Measurements from ENCODE around the gene GALNT15. TPM values are rescaled to one million over a fixed set of nuclear protein-coding genes. Genes with fewer than 3 reads are reported as not detected.

Gene GALNT15
- total RNA-seq, 4 donors from 2014 or later = 728 to 954 (median 831) TPM

DNA sequence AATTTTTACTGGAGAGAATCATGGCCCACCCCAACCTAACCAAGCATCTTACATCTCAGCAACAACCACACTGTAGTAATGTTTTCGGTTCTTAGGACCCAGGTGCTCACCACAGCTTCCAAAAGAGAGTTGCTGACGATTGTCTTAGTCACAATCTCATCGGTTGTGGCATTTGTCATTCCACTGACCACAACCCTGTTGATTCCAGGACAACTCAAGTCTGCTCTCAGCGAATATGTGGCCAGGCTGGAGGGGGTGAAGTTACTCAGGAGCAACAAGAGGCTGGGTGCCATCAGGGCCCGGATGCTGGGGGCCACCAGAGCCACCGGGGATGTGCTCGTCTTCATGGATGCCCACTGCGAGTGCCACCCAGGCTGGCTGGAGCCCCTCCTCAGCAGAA lies 25.9 kb downstream of the GALNT15 start:
- TF ChIP-seq, protein P1, sequence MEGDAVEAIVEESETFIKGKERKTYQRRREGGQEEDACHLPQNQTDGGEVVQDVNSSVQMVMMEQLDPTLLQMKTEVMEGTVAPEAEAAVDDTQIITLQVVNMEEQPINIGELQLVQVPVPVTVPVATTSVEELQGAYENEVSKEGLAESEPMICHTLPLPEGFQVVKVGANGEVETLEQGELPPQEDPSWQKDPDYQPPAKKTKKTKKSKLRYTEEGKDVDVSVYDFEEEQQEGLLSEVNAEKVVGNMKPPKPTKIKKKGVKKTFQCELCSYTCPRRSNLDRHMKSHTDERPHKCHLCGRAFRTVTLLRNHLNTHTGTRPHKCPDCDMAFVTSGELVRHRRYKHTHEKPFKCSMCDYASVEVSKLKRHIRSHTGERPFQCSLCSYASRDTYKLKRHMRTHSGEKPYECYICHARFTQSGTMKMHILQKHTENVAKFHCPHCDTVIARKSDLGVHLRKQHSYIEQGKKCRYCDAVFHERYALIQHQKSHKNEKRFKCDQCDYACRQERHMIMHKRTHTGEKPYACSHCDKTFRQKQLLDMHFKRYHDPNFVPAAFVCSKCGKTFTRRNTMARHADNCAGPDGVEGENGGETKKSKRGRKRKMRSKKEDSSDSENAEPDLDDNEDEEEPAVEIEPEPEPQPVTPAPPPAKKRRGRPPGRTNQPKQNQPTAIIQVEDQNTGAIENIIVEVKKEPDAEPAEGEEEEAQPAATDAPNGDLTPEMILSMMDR (IDR thresholded peaks at IDR 0.05; ENCODE audit: low read depth) = no peak

GRCh38 chr3:16203031-16203430 lies 28.6 kb downstream of the GALNT15 start:
- TF ChIP-seq, protein P1 (IDR thresholded peaks at IDR 0.05; ENCODE audit: low read depth) = no peak

DNA sequence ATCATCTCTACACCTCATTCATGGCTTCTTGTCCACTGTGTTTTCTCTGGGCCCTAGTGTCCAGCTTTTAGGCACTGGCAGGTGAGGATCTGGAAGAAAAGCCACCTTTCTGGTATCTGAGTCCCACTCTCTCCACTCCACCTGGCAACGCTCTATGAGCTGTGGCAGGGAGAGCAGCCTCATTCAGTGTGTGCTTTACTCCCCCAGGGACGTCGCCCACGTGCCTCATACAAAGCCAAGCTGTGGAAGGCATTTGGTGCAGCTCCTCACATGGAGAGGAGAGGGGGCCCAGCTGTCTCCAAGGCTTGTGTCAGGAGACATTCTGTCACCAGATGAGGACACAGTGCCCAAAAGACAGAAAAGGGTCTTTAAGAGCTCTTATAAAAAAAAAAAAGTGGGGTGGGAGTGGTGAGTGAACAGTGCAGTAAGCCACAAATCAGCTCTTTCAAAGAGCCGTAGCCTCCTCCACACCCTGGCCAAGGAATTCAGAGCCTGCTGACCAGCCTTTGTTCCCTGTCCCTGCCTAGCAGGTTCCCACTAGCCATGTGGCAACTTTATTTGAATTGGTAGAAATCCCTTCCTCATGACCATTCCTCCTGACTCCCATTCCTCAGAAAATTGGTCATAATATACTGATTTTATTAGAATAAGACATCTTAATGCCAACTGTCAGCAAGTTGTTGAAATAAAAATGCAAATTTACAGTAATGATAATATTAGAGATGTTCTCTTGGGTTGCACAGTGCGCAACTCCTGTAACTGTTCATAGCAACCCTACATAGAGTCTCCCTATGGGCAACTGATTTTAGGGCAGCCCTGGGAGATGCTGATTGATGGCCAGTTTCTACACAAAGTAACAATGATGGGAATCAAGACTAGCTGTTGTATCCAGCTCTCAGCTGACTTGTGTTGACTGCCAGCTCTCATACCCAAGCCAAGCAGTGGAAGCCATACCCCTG lies 29.5 kb downstream of the GALNT15 start:
- TF ChIP-seq, protein P1 (IDR thresholded peaks at IDR 0.05; ENCODE audit: low read depth) = no peak

DNA sequence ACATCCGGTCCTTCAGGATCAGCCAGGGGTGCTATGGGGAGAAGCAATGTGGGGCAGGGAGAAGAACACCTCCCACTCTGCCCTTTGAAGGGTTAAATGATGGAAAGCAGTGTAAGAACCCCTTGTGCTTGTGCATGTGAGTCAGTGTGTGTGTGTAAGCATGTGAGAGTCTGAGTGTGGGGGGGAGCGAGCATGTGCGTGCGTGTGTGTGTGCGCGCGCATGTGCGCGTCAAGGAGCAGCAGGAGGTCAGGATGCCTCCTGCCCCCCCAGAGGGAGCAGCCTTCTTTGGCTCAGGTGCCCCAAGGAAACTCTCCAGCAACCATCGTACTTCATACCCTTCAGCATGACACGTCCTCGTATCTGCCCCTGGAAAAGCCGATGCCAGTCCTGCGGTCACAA lies 30.3 kb downstream of the GALNT15 start:
- TF ChIP-seq, protein P1 (IDR thresholded peaks at IDR 0.05; ENCODE audit: low read depth) = no peak

GRCh38 chr3:16205156-16205870 lies 30.8 kb downstream of the GALNT15 start:
- TF ChIP-seq, protein P1 (IDR thresholded peaks at IDR 0.05; ENCODE audit: low read depth) = no peak

GRCh38 chr3:16207031-16207430 lies 32.6 kb downstream of the GALNT15 start:
- TF ChIP-seq, protein P1 (IDR thresholded peaks at IDR 0.05; ENCODE audit: low read depth) = no peak

Data from subcutaneous adipose tissue (tissue), 4 donors.